Natural killer cell (primary cell): Measurements from ENCODE around the gene TMED4. TPM values are rescaled to one million over a fixed set of nuclear protein-coding genes. Genes with fewer than 3 reads are reported as not detected.

Experiments
- ATAC-seq, 3 donors: fragments of 150-1000 bp in 2 of 3; fragments of 200-7000 bp in 1 of 3; cut with Tn5 transposase; 1 replicate in 1 of 3; 2 replicates in 2 of 3; pipeline ENCODE4 v1.10.0; 2021; ENCODE audit warnings: mild to moderate bottlenecking in 2 of 3, moderate library complexity in 2 of 3
- DNase-seq, 2 donors: peaks; one replicate each; pipeline versions ENCODE4 v3.0.0 to v3.0.0-alpha.2; 2013 to 2021; ENCODE audit warnings: mixed read lengths in 1 of 2
- H3K27ac ChIP-seq: one replicate; pipeline ENCODE4 v1.5.1; 2013; ENCODE audit warnings: mild to moderate bottlenecking, low read length
- H3K27me3 ChIP-seq: one replicate; pipeline ENCODE4 v1.6.1; 2013; ENCODE audit warnings: low read length; ENCODE audit not compliant: control insufficient read depth, insufficient read depth
- H3K36me3 ChIP-seq: one replicate; pipeline ENCODE4 v1.6.1; 2013; ENCODE audit warnings: low read length; ENCODE audit not compliant: control insufficient read depth, insufficient read depth
- H3K4me1 ChIP-seq: one replicate; pipeline ENCODE4 v1.6.1; 2013; ENCODE audit warnings: low read length; ENCODE audit not compliant: control insufficient read depth, insufficient read depth
- H3K4me3 ChIP-seq: one replicate; pipeline ENCODE4 v1.5.1; 2013; ENCODE audit warnings: low read length
- H3K9me3 ChIP-seq: one replicate; pipeline ENCODE4 v1.6.1; 2013; ENCODE audit warnings: low read length; ENCODE audit not compliant: control insufficient read depth, insufficient read depth
- H3K27ac Mint-ChIP-seq, 2 donors: one replicate each; pipeline ENCODE4 v1.8.0; 2022; ENCODE audit warnings: mild to moderate bottlenecking in 2 of 2, mixed read lengths in 2 of 2, moderate library complexity in 1 of 2
- H3K27me3 Mint-ChIP-seq, 2 donors: one replicate each; pipeline ENCODE4 v1.8.0; 2022; ENCODE audit warnings: low read depth in 2 of 2, mixed read lengths in 2 of 2
- H3K36me3 Mint-ChIP-seq: one replicate; pipeline ENCODE4 v1.8.0; 2022; ENCODE audit warnings: mixed read lengths
- H3K4me1 Mint-ChIP-seq, 2 donors: one replicate each; pipeline ENCODE4 v1.8.0; 2022; ENCODE audit warnings: mixed read lengths in 2 of 2
- H3K4me3 Mint-ChIP-seq: one replicate; pipeline ENCODE4 v1.8.0; 2022; ENCODE audit warnings: mild to moderate bottlenecking, moderate library complexity, mixed read lengths
- H3K9me3 Mint-ChIP-seq, 2 donors: one replicate each; pipeline ENCODE4 v1.8.0; 2022; ENCODE audit warnings: mixed read lengths in 2 of 2
- WGBS: methylation state at CpG from one replicate; pipeline ENCODE4 v1.1.7; 2013; ENCODE audit warnings: missing lambda C conversion rate; ENCODE audit not compliant: insufficient coverage; 5-methylcytosine and 5-hydroxymethylcytosine counted together
- intact Hi-C: fragments of 100-400 bp; cut with micrococcal nuclease; formaldehyde crosslinking; loops from one replicate; pipeline ENCODE4 v1.14.2; 2022
- total RNA-seq, 4 donors: library from RNA; stranded (reverse); fragments of 120-200 nt in 1 of 4; gene quantifications; one replicate each; pipeline versions ENCODE4 v1.2.3 to v1.2.4, GENCODE V29; 2013 to 2022
- TF ChIP-seq, protein P1 (sequence below): fragments of 200-600 bp; IDR thresholded peaks from one replicate; pipeline ENCODE4 v1.8.0; 2022; ENCODE audit warnings: antibody characterized with exemption

TMED4 gene
- total RNA-seq, 3 donors from 2014 or later (not counting 1 experiment from before 2014, with no cell fraction given): 93.1 to 101 (median 94.1) TPM

- Histone ChIP-seq H3K27me3 (peaks cover 2% of the 10 kb centered on the region), H3K9me3 (no peaks in the 10 kb centered on the region), H3K36me3 (no peaks in the 10 kb centered on the region), H3K27ac (no peak overlapping the region), H3K4me3 (no peak overlapping the region), H3K4me1 (no peaks in the 10 kb centered on the region)
- ATAC-seq: no peak
- no peak overlapping the region for H3K27ac Mint-ChIP-seq
- intact Hi-C loops: no loop called here
- TF ChIP-seq, protein P1, sequence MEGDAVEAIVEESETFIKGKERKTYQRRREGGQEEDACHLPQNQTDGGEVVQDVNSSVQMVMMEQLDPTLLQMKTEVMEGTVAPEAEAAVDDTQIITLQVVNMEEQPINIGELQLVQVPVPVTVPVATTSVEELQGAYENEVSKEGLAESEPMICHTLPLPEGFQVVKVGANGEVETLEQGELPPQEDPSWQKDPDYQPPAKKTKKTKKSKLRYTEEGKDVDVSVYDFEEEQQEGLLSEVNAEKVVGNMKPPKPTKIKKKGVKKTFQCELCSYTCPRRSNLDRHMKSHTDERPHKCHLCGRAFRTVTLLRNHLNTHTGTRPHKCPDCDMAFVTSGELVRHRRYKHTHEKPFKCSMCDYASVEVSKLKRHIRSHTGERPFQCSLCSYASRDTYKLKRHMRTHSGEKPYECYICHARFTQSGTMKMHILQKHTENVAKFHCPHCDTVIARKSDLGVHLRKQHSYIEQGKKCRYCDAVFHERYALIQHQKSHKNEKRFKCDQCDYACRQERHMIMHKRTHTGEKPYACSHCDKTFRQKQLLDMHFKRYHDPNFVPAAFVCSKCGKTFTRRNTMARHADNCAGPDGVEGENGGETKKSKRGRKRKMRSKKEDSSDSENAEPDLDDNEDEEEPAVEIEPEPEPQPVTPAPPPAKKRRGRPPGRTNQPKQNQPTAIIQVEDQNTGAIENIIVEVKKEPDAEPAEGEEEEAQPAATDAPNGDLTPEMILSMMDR: no peak
- 75% methylated on average over 2 of the region's 3 CpGs for WGBS
- no peaks in the 10 kb centered on the region for H3K4me1 Mint-ChIP-seq
- no peaks in the 10 kb centered on the region for H3K36me3 Mint-ChIP-seq
- no peak overlapping the region for H3K4me3 Mint-ChIP-seq
- no peaks in the 10 kb centered on the region for H3K9me3 Mint-ChIP-seq
- DNase-seq: no peak
- H3K27me3 Mint-ChIP-seq: peaks cover 31 to 34% of the 10 kb centered on the region in 2 donors
Measured at GRCh38 chr7:44549457-44549856, 32.6 kb downstream of the TMED4 start.

DNA sequence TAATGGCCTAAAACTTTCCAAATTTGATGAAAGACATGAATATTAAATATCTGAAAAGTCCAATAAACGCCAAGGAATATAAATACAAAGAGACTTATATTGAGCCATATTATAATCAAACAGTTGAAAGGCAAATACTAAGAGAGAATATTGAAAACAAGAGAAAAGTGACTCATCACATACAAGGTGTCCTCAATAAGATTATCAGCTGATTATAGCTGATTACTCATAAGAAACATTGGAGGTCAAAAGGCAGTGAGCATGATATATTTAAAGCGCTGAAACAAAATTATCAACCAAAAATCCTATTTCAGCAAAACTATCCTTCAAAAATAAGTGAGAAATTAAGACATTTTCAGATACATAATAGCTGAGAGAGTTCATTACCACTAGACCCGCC lies 33.1 kb downstream of the TMED4 start:
- Histone ChIP-seq H3K4me3 (no peak overlapping the region), H3K9me3 (no peaks in the 10 kb centered on the region), H3K4me1 (no peaks in the 10 kb centered on the region), H3K36me3 (no peaks in the 10 kb centered on the region), H3K27ac (no peak overlapping the region), H3K27me3 (peaks cover 2% of the 10 kb centered on the region)
- no CpG with 5 or more reads among the region's 3 CpGs for WGBS
- Mint-ChIP-seq H3K4me3 (no peak overlapping the region), H3K9me3 (no peaks in the 10 kb centered on the region), H3K4me1 (no peaks in the 10 kb centered on the region), H3K36me3 (no peaks in the 10 kb centered on the region), H3K27me3 (peaks cover 31 to 34% of the 10 kb centered on the region in 2 donors), H3K27ac (no peak overlapping the region)
- DNase-seq (no peak), ATAC-seq (no peak)
- intact Hi-C loops: no loop called here
- TF ChIP-seq, protein P1: no peak

DNA sequence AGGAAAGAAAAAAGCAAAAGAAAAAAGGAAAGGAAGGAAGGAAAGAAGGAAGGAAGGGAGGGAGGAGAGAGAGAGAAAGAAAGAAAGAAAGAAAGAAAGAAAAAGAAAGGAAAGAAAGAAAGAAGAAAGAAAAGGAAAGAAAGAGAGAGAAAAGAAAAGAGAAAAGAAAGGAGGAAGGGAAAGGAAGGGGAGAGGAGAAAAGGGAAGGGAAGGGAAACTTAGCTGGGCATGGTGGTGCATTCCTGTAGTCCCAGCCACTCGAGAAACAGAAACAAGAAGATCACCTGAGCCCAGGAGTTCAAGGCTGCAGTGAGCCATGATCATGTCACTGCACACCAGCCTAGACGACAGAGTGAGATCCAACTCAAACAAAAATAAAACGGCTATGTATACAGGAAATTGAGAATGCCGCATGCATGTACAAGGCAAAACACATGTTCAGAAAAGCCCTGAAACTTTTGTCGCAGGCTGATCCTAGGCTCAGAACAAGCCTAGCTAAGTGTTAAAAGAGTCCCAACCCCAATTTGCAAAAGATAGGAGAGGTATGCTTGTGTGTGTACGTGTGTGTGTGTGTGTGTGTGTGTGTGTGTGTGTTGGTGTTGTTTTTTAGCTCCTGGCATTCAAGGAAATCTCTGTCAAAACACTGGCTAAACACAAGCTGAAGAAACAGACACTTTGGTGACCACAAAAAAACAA lies 34.3 kb downstream of the TMED4 start:
- H3K27ac ChIP-seq: no peak overlapping the region
- Mint-ChIP-seq H3K27ac (no peak overlapping the region), H3K4me3 (no peak overlapping the region), H3K4me1 (no peaks in the 10 kb centered on the region), H3K27me3 (peaks cover 27 to 34% of the 10 kb centered on the region in 2 donors), H3K9me3 (no peaks in the 10 kb centered on the region), H3K36me3 (no peaks in the 10 kb centered on the region)
- H3K4me3 ChIP-seq: no peak overlapping the region
- no peaks in the 10 kb centered on the region for H3K9me3 ChIP-seq
- H3K36me3 ChIP-seq: no peaks in the 10 kb centered on the region
- ATAC-seq (no peak), DNase-seq (no peak)
- peaks cover 2% of the 10 kb centered on the region for H3K27me3 ChIP-seq
- intact Hi-C loops: no loop called here
- H3K4me1 ChIP-seq: no peaks in the 10 kb centered on the region
- TF ChIP-seq, protein P1: no peak
- WGBS: 68% methylated on average over 6 of the region's 6 CpGs
